Activated T-helper 1 cell treated with anti-CD3 and anti-CD28 coated beads, Interleukin-12 subunit alpha, Interleukin-12 subunit beta, Interleukin-2, Interleukin-4 antibody, amounts not matched to agents 30 ng/mL and 10 ng/mL and 1 ng/mL, durations not matched to agents 14 hours and 24 hours and 36 hours (primary cell): Measurements from ENCODE around the gene GTPBP3. TPM values are rescaled to one million over a fixed set of nuclear protein-coding genes. Genes with fewer than 3 reads are reported as not detected.

Source experiments
- DNase-seq: peaks from one replicate; pipeline ENCODE4 v3.0.0; 2021; ENCODE audit warnings: low spot score
- H3K27ac Mint-ChIP-seq: one replicate; pipeline ENCODE4 v1.8.0; 2021; ENCODE audit warnings: mild to moderate bottlenecking, mixed read lengths
- H3K27me3 Mint-ChIP-seq: one replicate; pipeline ENCODE4 v1.8.0; 2022; ENCODE audit warnings: mild to moderate bottlenecking, moderate library complexity, mixed read lengths; ENCODE audit not compliant: insufficient read depth
- H3K36me3 Mint-ChIP-seq: one replicate; pipeline ENCODE4 v1.8.0; 2021; ENCODE audit warnings: low read depth, mixed read lengths
- H3K4me1 Mint-ChIP-seq: one replicate; pipeline ENCODE4 v1.8.0; 2021; ENCODE audit warnings: low read depth, mixed read lengths
- H3K4me3 Mint-ChIP-seq: one replicate; pipeline ENCODE4 v1.8.0; 2021; ENCODE audit warnings: mild to moderate bottlenecking, moderate library complexity, mixed read lengths
- H3K9me3 Mint-ChIP-seq: one replicate; pipeline ENCODE4 v1.8.0; 2021; ENCODE audit warnings: mixed read lengths
- intact Hi-C: fragments of 100-400 bp; cut with micrococcal nuclease; formaldehyde crosslinking; loops from one replicate; pipeline ENCODE4 v1.15.1; 2024
- total RNA-seq: library from RNA; stranded (reverse); gene quantifications from 2 replicates; pipeline ENCODE4 v1.2.3, GENCODE V29; 2022

Gene GTPBP3
- total RNA-seq, 1 donor from 2014 or later = 72.0 TPM

GRCh38 chr19:17314007-17314593 lies 23.3 kb upstream of the GTPBP3 start:
- Mint-ChIP-seq H3K27me3 (no peaks in the 10 kb centered on the region), H3K36me3 (peaks cover 17% of the 10 kb centered on the region), H3K9me3 (no peaks in the 10 kb centered on the region), H3K4me1 (peaks cover 24% of the 10 kb centered on the region), H3K4me3 (no peak overlapping the region), H3K27ac (no peak overlapping the region)
- intact Hi-C loops = no loop called here
- no peak for DNase-seq

DNA sequence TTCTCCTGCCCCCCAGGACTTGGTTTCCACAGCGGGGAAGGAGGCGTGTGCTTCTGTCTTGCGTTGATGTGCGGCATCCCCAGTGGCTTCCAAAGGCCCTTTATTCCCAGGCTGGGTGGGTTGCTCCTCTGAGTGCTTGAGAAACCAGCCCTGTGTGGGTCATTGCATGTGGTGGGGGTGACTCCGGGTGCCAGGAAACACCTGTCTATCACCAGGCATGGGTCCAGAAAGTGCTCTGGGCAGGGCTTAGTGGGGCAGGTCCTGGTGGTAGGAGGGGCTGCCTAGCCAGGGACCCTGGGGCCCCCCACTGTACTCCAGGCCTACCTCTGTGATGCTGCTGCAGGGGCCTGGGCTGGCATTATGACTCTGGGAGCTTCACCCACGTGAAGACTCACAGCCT lies 18.4 kb upstream of the GTPBP3 start:
- H3K4me1 Mint-ChIP-seq = peaks cover 7% of the 10 kb centered on the region
- no peaks in the 10 kb centered on the region for H3K9me3 Mint-ChIP-seq
- H3K36me3 Mint-ChIP-seq = peaks cover 22% of the 10 kb centered on the region
- no peak for DNase-seq
- H3K27ac Mint-ChIP-seq = no peak overlapping the region
- no peak overlapping the region for H3K4me3 Mint-ChIP-seq
- intact Hi-C loops = no loop called here
- H3K27me3 Mint-ChIP-seq = no peaks in the 10 kb centered on the region

DNA sequence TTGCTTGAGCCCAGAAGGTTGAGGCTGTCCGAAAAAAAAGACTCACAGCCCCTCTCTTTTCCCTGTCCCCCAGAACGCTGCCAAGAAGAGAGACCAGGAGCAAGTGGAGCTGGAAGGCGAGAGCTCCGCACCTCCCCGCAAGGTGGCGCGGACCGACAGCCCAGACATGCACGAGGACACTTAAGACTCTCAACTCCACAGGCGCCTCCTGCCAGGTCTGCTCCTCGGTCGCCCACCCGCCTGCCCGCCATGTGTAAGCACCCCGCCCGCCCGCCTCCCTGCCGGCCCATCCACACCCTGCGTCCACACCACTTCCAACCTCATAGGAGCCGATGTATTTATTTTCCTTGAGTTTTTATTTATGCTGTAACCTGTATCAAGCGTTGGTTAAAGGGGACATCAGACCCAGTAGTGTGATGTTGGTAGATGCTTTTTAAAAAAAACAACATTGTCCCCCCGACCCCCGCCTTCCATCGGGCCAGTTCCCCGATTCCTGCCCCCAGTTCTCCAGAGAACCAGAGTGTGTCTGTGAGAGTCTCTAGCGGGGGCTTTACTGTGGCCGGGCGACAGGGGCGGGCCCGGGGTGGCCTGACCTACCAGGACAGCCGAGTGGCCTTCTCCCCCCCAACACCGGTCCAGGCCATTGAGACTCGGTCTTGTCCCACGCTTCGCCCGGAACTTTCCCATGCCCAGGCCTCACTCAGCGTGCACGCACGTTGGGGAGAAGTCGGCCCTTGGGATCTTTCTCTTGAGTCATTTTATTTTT lies 17.7 kb upstream of the GTPBP3 start:
- H3K4me3 Mint-ChIP-seq = no peak overlapping the region
- peaks cover 20% of the 10 kb centered on the region for H3K36me3 Mint-ChIP-seq
- H3K9me3 Mint-ChIP-seq = no peaks in the 10 kb centered on the region
- H3K27ac Mint-ChIP-seq = no peak overlapping the region
- H3K27me3 Mint-ChIP-seq = no peaks in the 10 kb centered on the region
- intact Hi-C loops = no loop called here
- peaks cover 7% of the 10 kb centered on the region for H3K4me1 Mint-ChIP-seq
- DNase-seq = no peak

- H3K9me3 Mint-ChIP-seq = no peaks in the 10 kb centered on the region
- no peak overlapping the region for H3K27ac Mint-ChIP-seq
- intact Hi-C loops = no loop called here
- H3K4me3 Mint-ChIP-seq = no peak overlapping the region
- no peaks in the 10 kb centered on the region for H3K27me3 Mint-ChIP-seq
- no peak for DNase-seq
- H3K4me1 Mint-ChIP-seq = peaks cover 6% of the 10 kb centered on the region
- peaks cover 18% of the 10 kb centered on the region for H3K36me3 Mint-ChIP-seq
Measured at GRCh38 chr19:17320435-17320834, 16.9 kb upstream of the GTPBP3 start.

GRCh38 chr19:17321655-17322489 lies 15.5 kb upstream of the GTPBP3 start:
- Mint-ChIP-seq H3K27ac (no peak overlapping the region), H3K36me3 (peaks cover 11% of the 10 kb centered on the region), H3K4me3 (no peak overlapping the region), H3K27me3 (no peaks in the 10 kb centered on the region), H3K9me3 (no peaks in the 10 kb centered on the region), H3K4me1 (no peaks in the 10 kb centered on the region)
- DNase-seq = no peak
- intact Hi-C loops = no loop called here

DNA sequence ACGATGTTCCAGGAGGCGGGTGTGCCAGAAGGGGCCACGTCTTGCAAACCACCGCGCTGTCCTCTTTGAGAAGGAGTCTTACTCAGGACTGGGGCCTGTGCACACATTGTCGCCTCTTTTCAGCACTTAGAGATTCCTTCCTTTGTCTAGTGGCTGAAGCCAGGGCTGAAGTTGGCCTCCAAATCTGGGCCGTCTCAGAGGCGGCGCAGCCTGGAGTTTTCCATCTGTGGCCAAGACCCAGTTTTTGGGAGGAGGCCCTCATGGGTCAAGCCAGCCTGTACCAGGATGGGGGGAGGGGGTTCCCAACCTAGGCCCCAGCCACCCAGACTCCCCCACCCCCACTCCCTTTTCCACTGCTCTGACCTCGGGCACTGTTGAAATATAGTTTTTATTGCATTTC lies 14.5 kb upstream of the GTPBP3 start:
- Mint-ChIP-seq H3K27me3 (no peaks in the 10 kb centered on the region), H3K27ac (no peak overlapping the region), H3K36me3 (peaks cover 11% of the 10 kb centered on the region), H3K4me3 (no peak overlapping the region), H3K4me1 (no peaks in the 10 kb centered on the region), H3K9me3 (no peaks in the 10 kb centered on the region)
- intact Hi-C loops = no loop called here
- DNase-seq = no peak

- intact Hi-C loops = no loop called here
- Mint-ChIP-seq H3K4me1 (no peaks in the 10 kb centered on the region), H3K27ac (no peak overlapping the region), H3K27me3 (no peaks in the 10 kb centered on the region), H3K9me3 (no peaks in the 10 kb centered on the region), H3K36me3 (peaks cover 11% of the 10 kb centered on the region), H3K4me3 (peak overlapping the region; percentile 42)
- DNase-seq = no peak
Measured at GRCh38 chr19:17323300-17323963, 13.9 kb upstream of the GTPBP3 start.

DNA sequence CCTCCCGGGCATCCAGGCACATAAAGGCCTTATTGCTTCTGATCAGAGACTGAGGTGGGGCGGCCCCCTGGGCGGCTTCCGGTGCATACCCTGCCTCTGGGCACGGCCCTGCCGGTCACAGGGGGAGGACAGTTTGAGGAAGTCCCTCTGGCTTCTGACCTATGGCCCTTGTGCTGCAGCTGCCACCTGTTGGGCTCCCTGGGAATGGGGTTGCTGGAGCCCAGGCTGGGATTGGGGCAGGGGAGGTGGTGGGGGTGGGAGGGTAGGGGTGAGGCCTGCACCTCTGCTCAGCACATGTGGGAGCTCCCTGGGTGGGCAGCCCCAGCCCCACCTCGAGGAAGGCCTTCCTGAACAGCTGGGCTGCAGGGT lies 13.4 kb upstream of the GTPBP3 start:
- Mint-ChIP-seq H3K27me3 (no peaks in the 10 kb centered on the region), H3K4me3 (no peak overlapping the region), H3K9me3 (no peaks in the 10 kb centered on the region), H3K36me3 (peaks cover 11% of the 10 kb centered on the region), H3K27ac (no peak overlapping the region), H3K4me1 (no peaks in the 10 kb centered on the region)
- intact Hi-C loops = no loop called here
- DNase-seq = no peak

DNA sequence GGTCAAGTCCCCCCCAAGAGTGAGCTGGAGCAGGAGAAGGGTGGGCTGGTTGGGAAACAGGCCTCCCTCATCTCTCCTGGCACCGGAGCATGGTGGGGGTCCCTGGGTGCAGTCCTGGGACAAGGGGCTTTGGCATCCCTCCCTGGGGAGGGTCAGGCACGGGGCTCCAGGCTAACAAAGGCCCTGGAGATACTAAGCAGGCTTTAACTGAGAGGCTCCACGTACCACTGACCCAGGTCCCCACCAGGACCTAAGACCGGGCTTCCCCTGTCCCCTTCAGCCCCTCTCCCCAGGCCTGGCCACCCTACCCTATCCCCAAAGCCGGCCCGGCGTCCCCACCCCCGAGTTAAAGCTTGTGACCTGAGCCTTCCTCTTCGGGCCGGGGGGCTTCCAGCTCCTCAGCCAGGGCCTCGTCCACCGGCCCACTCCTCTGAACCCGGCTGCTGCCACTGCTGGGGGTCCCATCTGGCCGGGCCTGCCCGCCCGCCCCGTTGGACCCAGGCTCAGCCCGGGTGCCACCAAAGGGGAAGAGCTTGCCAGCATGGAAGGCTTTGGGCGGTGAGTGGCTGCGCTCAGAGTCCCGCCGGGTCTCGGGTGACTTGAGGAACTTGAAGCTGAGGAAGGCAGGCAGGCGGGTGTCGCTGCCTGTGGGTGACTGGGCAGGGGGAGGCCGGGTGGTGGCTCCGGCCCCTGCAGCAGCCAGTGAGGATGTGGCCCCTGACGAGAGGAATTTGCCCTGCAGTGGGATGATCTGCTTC lies 12.8 kb upstream of the GTPBP3 start:
- no peaks in the 10 kb centered on the region for H3K4me1 Mint-ChIP-seq
- intact Hi-C loops = no loop called here
- H3K36me3 Mint-ChIP-seq = peaks cover 11% of the 10 kb centered on the region
- no peaks in the 10 kb centered on the region for H3K27me3 Mint-ChIP-seq
- no peak for DNase-seq
- H3K4me3 Mint-ChIP-seq = no peak overlapping the region
- H3K27ac Mint-ChIP-seq = no peak overlapping the region
- no peaks in the 10 kb centered on the region for H3K9me3 Mint-ChIP-seq

DNA sequence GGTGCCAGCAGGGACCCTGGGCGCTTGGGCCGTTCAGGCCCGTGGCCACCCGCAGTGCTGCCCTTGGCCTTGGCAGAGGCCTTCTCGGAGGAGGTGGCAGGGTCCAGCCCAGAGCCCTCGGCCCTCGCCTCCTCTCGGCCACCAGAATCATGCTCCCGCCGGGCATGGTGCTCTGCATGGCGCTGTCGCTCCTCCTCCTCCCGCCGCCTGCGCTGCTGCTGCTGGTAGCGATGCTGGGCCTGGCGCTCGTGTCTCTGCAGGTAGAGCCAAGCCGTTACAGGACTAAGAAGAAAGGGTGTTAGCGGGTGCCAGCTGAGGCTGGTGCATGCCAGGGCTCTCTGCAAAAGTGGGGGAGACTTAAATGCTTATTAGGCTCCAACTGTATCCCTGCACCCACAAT lies 12.2 kb upstream of the GTPBP3 start:
- Mint-ChIP-seq H3K4me3 (no peak overlapping the region), H3K27ac (no peak overlapping the region), H3K4me1 (no peaks in the 10 kb centered on the region), H3K9me3 (no peaks in the 10 kb centered on the region), H3K27me3 (peaks cover 4% of the 10 kb centered on the region), H3K36me3 (peaks cover 8% of the 10 kb centered on the region)
- no peak for DNase-seq
- intact Hi-C loops = no loop called here

GRCh38 chr19:17325881-17326594 lies 11.3 kb upstream of the GTPBP3 start:
- no peak overlapping the region for H3K27ac Mint-ChIP-seq
- H3K27me3 Mint-ChIP-seq = peaks cover 8% of the 10 kb centered on the region
- no peak overlapping the region for H3K4me3 Mint-ChIP-seq
- intact Hi-C loops = no loop called here
- peaks cover 7% of the 10 kb centered on the region for H3K36me3 Mint-ChIP-seq
- H3K9me3 Mint-ChIP-seq = no peaks in the 10 kb centered on the region
- no peaks in the 10 kb centered on the region for H3K4me1 Mint-ChIP-seq
- no peak for DNase-seq

DNA sequence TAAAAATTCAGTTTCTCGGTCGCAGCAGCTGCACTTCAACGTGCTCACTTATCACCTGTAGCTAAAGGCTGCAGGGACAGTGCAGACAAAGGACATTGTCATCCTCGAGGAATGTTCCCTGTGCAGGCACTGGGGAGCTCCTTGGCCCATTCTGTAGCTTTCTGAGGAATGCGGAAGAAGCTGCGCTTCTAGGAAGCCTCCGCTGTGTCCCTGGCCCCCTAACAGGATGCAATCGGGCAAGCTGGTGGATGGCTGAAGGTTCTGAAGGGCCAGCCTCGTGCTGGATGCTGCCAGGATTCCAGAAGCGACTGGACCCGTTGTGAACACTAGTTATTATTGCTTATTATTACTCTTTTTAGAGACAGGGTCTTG lies 10.8 kb upstream of the GTPBP3 start:
- H3K4me3 Mint-ChIP-seq = no peak overlapping the region
- H3K4me1 Mint-ChIP-seq = no peaks in the 10 kb centered on the region
- intact Hi-C loops = no loop called here
- H3K27me3 Mint-ChIP-seq = peaks cover 8% of the 10 kb centered on the region
- DNase-seq = no peak
- H3K9me3 Mint-ChIP-seq = no peaks in the 10 kb centered on the region
- peaks cover 7% of the 10 kb centered on the region for H3K36me3 Mint-ChIP-seq
- no peak overlapping the region for H3K27ac Mint-ChIP-seq
